HepG2 (cell line): ENCODE data around the gene NKAIN2. TPM values are rescaled to one million over a fixed set of nuclear protein-coding genes. Genes with fewer than 3 reads are reported as not detected.
A peak's percentile ranks its signal among the peaks of the same experiment; 100 is the strongest.
"Not testable (repeated sequence)": the region's sequence is repeated elsewhere in the genome, so short reads cannot be mapped to it uniquely, and the experiment has no call there.

Experiments
- BORCS8-MEF2B ChIP-seq: sonication (generic); formaldehyde crosslinking; IDR thresholded peaks from 2 replicates; pipeline ENCODE4 v1.8.0; 2022; ENCODE audit warnings: mild to moderate bottlenecking, missing genetic modification reagents
- FOXA1 ChIP-seq, 2 experiments: fragments of 450-650 bp in 1 of 2; sonication (generic) in 1 of 2; formaldehyde crosslinking in 1 of 2; IDR thresholded peaks; 2 replicates each; pipeline versions ENCODE4 v1.4.0 to v1.6.1; 2016 to 2020; ENCODE audit warnings: missing genetic modification reagents in 1 of 2
- SALL1 ChIP-seq: sonication (generic); formaldehyde crosslinking; IDR thresholded peaks from 2 replicates; pipeline ENCODE4 v1.8.0; 2022; ENCODE audit warnings: mild to moderate bottlenecking, missing genetic modification reagents
- ZBTB38 ChIP-seq: sonication (generic); formaldehyde crosslinking; IDR thresholded peaks from 2 replicates; pipeline ENCODE4 v1.5.1; 2020; ENCODE audit warnings: mild to moderate bottlenecking, missing genetic modification reagents
- ZBTB7B ChIP-seq: sonication (generic); formaldehyde crosslinking; IDR thresholded peaks from 2 replicates; pipeline ENCODE4 v1.4.0; 2020; ENCODE audit warnings: missing genetic modification reagents
- polyA plus RNA-seq, 8 experiments: library from polyadenylated mRNA; depleted of rRNA in 3 of 8; stranded (reverse) in 7 of 8; unstranded in 1 of 8; fragments of >200 nt; fragmentation: Illumina TruSeq in 4 of 8; extraction: Trizol in 4 of 8; gene quantifications; 2 replicates each; pipeline versions ENCODE4 v1.2.1 to v1.2.3, GENCODE V29; 2011 to 2016; ENCODE audit warnings: low read depth in 4 of 8, missing spikeins in 1 of 8, mixed read lengths in 1 of 8; ENCODE audit not compliant: insufficient read depth in 1 of 8
- total RNA-seq, 5 experiments: library from RNA; depleted of rRNA; stranded (reverse); fragments of >200 nt; fragmentation: Illumina TruSeq; extraction: Trizol; gene quantifications; 2 replicates each; pipeline ENCODE4 v1.2.3, GENCODE V29; 2016; ENCODE audit warnings: low read depth in 1 of 5
- TF ChIP-seq, protein P1 (sequence below): sonication (generic); formaldehyde crosslinking; IDR thresholded peaks from 2 replicates; pipeline ENCODE4 v1.4.0; 2020; ENCODE audit warnings: missing genetic modification reagents, borderline replicate concordance
- TF ChIP-seq, protein P2 (sequence below): sonication (generic); formaldehyde crosslinking; IDR thresholded peaks from 2 replicates; pipeline ENCODE4 v1.5.1; 2020; ENCODE audit warnings: mild to moderate bottlenecking, missing genetic modification reagents, moderate library complexity
- TF ChIP-seq, protein P3 (sequence below): IDR thresholded peaks from 2 replicates; pipeline ENCODE4 v1.6.1; 2016; ENCODE audit warnings: mild to moderate bottlenecking

NKAIN2 gene
- total and polyA plus RNA-seq, 2 of the 13 experiments (the other 11 are each of a cell fraction or from before 2014, with no cell fraction given) = not detected

DNA sequence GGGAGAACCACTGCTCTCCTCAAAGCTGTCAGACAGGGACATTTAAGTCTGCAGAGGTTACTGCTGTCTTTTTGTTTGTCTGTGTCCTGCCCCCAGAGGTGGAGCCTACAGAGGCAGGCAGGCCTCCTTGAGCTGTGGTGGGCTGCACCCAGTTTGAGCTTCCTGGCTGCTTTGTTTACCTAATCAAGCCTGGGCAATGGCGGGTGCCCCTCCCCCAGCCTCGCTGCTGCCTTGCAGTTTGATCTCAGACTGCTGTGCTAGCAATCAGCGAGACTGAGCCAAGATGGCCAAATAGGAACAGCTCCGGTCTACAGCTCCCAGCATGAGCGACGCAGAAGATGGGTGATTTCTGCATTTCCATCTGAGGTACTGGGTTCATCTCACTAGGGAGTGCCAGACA is 544.7 kb downstream of the NKAIN2 start (continued):
- TF ChIP-seq, protein P1, sequence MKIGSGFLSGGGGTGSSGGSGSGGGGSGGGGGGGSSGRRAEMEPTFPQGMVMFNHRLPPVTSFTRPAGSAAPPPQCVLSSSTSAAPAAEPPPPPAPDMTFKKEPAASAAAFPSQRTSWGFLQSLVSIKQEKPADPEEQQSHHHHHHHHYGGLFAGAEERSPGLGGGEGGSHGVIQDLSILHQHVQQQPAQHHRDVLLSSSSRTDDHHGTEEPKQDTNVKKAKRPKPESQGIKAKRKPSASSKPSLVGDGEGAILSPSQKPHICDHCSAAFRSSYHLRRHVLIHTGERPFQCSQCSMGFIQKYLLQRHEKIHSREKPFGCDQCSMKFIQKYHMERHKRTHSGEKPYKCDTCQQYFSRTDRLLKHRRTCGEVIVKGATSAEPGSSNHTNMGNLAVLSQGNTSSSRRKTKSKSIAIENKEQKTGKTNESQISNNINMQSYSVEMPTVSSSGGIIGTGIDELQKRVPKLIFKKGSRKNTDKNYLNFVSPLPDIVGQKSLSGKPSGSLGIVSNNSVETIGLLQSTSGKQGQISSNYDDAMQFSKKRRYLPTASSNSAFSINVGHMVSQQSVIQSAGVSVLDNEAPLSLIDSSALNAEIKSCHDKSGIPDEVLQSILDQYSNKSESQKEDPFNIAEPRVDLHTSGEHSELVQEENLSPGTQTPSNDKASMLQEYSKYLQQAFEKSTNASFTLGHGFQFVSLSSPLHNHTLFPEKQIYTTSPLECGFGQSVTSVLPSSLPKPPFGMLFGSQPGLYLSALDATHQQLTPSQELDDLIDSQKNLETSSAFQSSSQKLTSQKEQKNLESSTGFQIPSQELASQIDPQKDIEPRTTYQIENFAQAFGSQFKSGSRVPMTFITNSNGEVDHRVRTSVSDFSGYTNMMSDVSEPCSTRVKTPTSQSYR (CRISPR knock-in tag) = peak; percentile 88
- TF ChIP-seq, protein P2, sequence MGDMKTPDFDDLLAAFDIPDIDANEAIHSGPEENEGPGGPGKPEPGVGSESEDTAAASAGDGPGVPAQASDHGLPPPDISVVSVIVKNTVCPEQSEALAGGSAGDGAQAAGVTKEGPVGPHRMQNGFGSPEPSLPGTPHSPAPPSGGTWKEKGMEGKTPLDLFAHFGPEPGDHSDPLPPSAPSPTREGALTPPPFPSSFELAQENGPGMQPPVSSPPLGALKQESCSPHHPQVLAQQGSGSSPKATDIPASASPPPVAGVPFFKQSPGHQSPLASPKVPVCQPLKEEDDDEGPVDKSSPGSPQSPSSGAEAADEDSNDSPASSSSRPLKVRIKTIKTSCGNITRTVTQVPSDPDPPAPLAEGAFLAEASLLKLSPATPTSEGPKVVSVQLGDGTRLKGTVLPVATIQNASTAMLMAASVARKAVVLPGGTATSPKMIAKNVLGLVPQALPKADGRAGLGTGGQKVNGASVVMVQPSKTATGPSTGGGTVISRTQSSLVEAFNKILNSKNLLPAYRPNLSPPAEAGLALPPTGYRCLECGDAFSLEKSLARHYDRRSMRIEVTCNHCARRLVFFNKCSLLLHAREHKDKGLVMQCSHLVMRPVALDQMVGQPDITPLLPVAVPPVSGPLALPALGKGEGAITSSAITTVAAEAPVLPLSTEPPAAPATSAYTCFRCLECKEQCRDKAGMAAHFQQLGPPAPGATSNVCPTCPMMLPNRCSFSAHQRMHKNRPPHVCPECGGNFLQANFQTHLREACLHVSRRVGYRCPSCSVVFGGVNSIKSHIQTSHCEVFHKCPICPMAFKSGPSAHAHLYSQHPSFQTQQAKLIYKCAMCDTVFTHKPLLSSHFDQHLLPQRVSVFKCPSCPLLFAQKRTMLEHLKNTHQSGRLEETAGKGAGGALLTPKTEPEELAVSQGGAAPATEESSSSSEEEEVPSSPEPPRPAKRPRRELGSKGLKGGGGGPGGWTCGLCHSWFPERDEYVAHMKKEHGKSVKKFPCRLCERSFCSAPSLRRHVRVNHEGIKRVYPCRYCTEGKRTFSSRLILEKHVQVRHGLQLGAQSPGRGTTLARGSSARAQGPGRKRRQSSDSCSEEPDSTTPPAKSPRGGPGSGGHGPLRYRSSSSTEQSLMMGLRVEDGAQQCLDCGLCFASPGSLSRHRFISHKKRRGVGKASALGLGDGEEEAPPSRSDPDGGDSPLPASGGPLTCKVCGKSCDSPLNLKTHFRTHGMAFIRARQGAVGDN (CRISPR knock-in tag) = peak; percentile 40; the same call in 1 of the 2 replicates
- TF ChIP-seq SALL1 (CRISPR knock-in tag) (peak; percentile 24; the same call in 1 of the 2 replicates), FOXA1 (CRISPR knock-in tag; IDR thresholded peaks at IDR 0.05) (peak; percentile 66; the same call in 1 of the 2 replicates), ZBTB7B (peak; percentile 58; the same call in 1 of the 2 replicates), BORCS8-MEF2B (CRISPR knock-in tag) (0 out of 2 replicates have a peak, but pooled peaks have one; percentile 38), ZBTB38 (CRISPR knock-in tag) (0 out of 2 replicates have a peak, but pooled peaks have one; percentile 12)
- not testable (repeated sequence) for TF ChIP-seq FOXA1 (IDR thresholded peaks at IDR 0.05)
- TF ChIP-seq, protein P3, sequence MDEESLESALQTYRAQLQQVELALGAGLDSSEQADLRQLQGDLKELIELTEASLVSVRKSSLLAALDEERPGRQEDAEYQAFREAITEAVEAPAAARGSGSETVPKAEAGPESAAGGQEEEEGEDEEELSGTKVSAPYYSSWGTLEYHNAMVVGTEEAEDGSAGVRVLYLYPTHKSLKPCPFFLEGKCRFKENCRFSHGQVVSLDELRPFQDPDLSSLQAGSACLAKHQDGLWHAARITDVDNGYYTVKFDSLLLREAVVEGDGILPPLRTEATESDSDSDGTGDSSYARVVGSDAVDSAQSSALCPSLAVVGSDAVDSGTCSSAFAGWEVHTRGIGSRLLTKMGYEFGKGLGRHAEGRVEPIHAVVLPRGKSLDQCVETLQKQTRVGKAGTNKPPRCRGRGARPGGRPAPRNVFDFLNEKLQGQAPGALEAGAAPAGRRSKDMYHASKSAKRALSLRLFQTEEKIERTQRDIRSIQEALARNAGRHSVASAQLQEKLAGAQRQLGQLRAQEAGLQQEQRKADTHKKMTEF (CRISPR knock-in tag) = 0 out of 2 replicates have a peak, but pooled peaks have one; percentile 32
